SK-N-SH treated with all-trans-retinoic acid at 6 μM for 48 hours (cell line): ENCODE measurements around the gene KIRREL3.

Experiments used
- ATAC-seq: fragments of 200-7000 bp; cut with Tn5 transposase; 3 replicates; pipeline ENCODE4 v1.9.1; 2020; ENCODE audit warnings: mild to moderate bottlenecking, moderate library complexity
- ARNTL ChIP-seq: fragments of 450-650 bp; formaldehyde crosslinking; IDR thresholded peaks from 2 replicates; pipeline ENCODE4 v1.5.0; 2020; ENCODE audit warnings: low read depth, mild to moderate bottlenecking, moderate library complexity, borderline replicate concordance
- BACH2 ChIP-seq: fragments of 250-450 bp; sonication (Bioruptor Pico); IDR thresholded peaks from 2 replicates; pipeline ENCODE4 v1.9.0; 2021; ENCODE audit warnings: mild to moderate bottlenecking, borderline replicate concordance
- CREB5 ChIP-seq: fragments of 250-450 bp; sonication (Bioruptor Pico); IDR thresholded peaks from 2 replicates; pipeline ENCODE4 v1.5.1; 2020; ENCODE audit warnings: low read depth, mild to moderate bottlenecking, moderate library complexity
- CSRNP3 ChIP-seq: fragments of 250-450 bp; sonication (Bioruptor Pico); IDR thresholded peaks from 2 replicates; pipeline ENCODE4 v1.5.1; 2021; ENCODE audit warnings: mild to moderate bottlenecking, moderate library complexity
- ESRRG ChIP-seq: fragments of 250-450 bp; sonication (Bioruptor Pico); IDR thresholded peaks from 2 replicates; pipeline ENCODE4 v1.6.1; 2021; ENCODE audit warnings: mild to moderate bottlenecking
- ISL1 ChIP-seq: fragments of 250-450 bp; sonication (Bioruptor Pico); IDR thresholded peaks from 2 replicates; pipeline ENCODE4 v2.1.2; 2022; ENCODE audit warnings: mild to moderate bottlenecking, moderate library complexity
- OSR1 ChIP-seq: fragments of 250-450 bp; sonication (Bioruptor Pico); IDR thresholded peaks from 2 replicates; pipeline ENCODE4 v1.8.0; 2022; ENCODE audit warnings: moderate library complexity, mild to moderate bottlenecking, inconsistent platforms
- PATZ1 ChIP-seq: fragments of 250-450 bp; sonication (Bioruptor Pico); IDR thresholded peaks from 2 replicates; pipeline ENCODE4 v1.8.0; 2020; ENCODE audit warnings: mild to moderate bottlenecking, moderate library complexity, borderline replicate concordance
- POU6F1 ChIP-seq: fragments of 250-450 bp; sonication (Bioruptor Pico); IDR thresholded peaks from 2 replicates; pipeline ENCODE4 v1.8.0; 2021; ENCODE audit warnings: low read depth, mild to moderate bottlenecking, moderate library complexity, borderline replicate concordance
- PPARA ChIP-seq: fragments of 250-450 bp; sonication (Bioruptor Pico); IDR thresholded peaks from 2 replicates; pipeline ENCODE4 v1.5.0; 2020; ENCODE audit warnings: mild to moderate bottlenecking, borderline replicate concordance
- RARB ChIP-seq: fragments of 250-450 bp; sonication (Bioruptor Pico); IDR thresholded peaks from 2 replicates; pipeline ENCODE4 v1.8.0; 2021; ENCODE audit warnings: mild to moderate bottlenecking, moderate library complexity
- TCF4 ChIP-seq: fragments of 250-450 bp; sonication (Bioruptor Pico); IDR thresholded peaks from 2 replicates; pipeline ENCODE4 v1.8.0; 2021; ENCODE audit warnings: mild to moderate bottlenecking, moderate library complexity, borderline replicate concordance
- TOX ChIP-seq: fragments of 250-450 bp; sonication (Bioruptor Pico); IDR thresholded peaks from 2 replicates; pipeline ENCODE4 v1.8.0; 2021; ENCODE audit warnings: mild to moderate bottlenecking, moderate library complexity, borderline replicate concordance
- TSHZ2 ChIP-seq: fragments of 250-450 bp; sonication (Bioruptor Pico); IDR thresholded peaks from 2 replicates; pipeline ENCODE4 v1.5.0; 2020; ENCODE audit warnings: mild to moderate bottlenecking, moderate library complexity
- ZC3H10 ChIP-seq: fragments of 250-450 bp; sonication (Bioruptor Pico); IDR thresholded peaks from 2 replicates; pipeline ENCODE4 v1.5.1; 2021; ENCODE audit warnings: mild to moderate bottlenecking, moderate library complexity
- ZFP3 ChIP-seq: fragments of 250-450 bp; sonication (Bioruptor Pico); IDR thresholded peaks from 2 replicates; pipeline ENCODE4 v1.5.0; 2020; ENCODE audit warnings: mild to moderate bottlenecking, moderate library complexity
- ZFP30 ChIP-seq: fragments of 450-650 bp; formaldehyde crosslinking; IDR thresholded peaks from 2 replicates; pipeline ENCODE4 v1.5.0; 2022; ENCODE audit warnings: mild to moderate bottlenecking, moderate library complexity
- ZNF565 ChIP-seq: fragments of 450-650 bp; formaldehyde crosslinking; conservative IDR thresholded peaks from 2 replicates; pipeline ENCODE4 v1.5.0; 2020; ENCODE audit warnings: low read depth, mild to moderate bottlenecking, moderate library complexity
- ZNF70 ChIP-seq: fragments of 450-650 bp; formaldehyde crosslinking; IDR thresholded peaks from 2 replicates; pipeline ENCODE4 v1.5.0; 2020; ENCODE audit warnings: mild to moderate bottlenecking, moderate library complexity
- ZNF8 ChIP-seq: fragments of 450-650 bp; formaldehyde crosslinking; IDR thresholded peaks from 2 replicates; pipeline ENCODE4 v1.5.0; 2020; ENCODE audit warnings: mild to moderate bottlenecking, moderate library complexity

KIRREL3 gene

GRCh38 chr11:126918556-126918955 is 82.0 kb downstream of the KIRREL3 start:
- ATAC-seq: peak; percentile 11; the same call in 1 of the 3 replicates
- TF ChIP-seq OSR1 (CRISPR knock-in tag) (no peak), TOX (CRISPR knock-in tag) (no peak), ZFP3 (no peak), ARNTL (CRISPR knock-in tag) (no peak), BACH2 (CRISPR knock-in tag) (no peak), ZNF70 (CRISPR knock-in tag) (no peak), ESRRG (CRISPR knock-in tag) (no peak), PATZ1 (CRISPR knock-in tag) (no peak), TSHZ2 (CRISPR knock-in tag) (no peak), POU6F1 (CRISPR knock-in tag) (no peak), PPARA (CRISPR knock-in tag) (no peak)

- TF ChIP-seq ZC3H10 (CRISPR knock-in tag) (no peak), ISL1 (CRISPR knock-in tag) (no peak), ZNF70 (CRISPR knock-in tag) (no peak), CSRNP3 (CRISPR knock-in tag) (no peak), TOX (CRISPR knock-in tag) (no peak), PPARA (CRISPR knock-in tag) (no peak), ESRRG (CRISPR knock-in tag) (no peak), ZFP3 (no peak), ZNF8 (CRISPR knock-in tag) (no peak), ZNF565 (CRISPR knock-in tag) (no peak), ARNTL (CRISPR knock-in tag) (no peak), TSHZ2 (CRISPR knock-in tag) (no peak)
- TF ChIP-seq, all 23 proteins: peak for 0
- peak; percentile 97 for ATAC-seq
These were observed 82.9 kb downstream of the KIRREL3 start for GRCh38 chr11:126917531-126918204.

GRCh38 chr11:126915430-126915829 is 85.1 kb downstream of the KIRREL3 start:
- ATAC-seq: no peak
- no peak for TF ChIP-seq ZFP30 (CRISPR knock-in tag)
- no peak for TF ChIP-seq CREB5 (CRISPR knock-in tag)
- TF ChIP-seq CSRNP3 (CRISPR knock-in tag): no peak
- TF ChIP-seq RARB: no peak
- no peak for TF ChIP-seq PATZ1 (CRISPR knock-in tag)
- TF ChIP-seq BACH2 (CRISPR knock-in tag): no peak
- no peak for TF ChIP-seq OSR1 (CRISPR knock-in tag)
- no peak for TF ChIP-seq TCF4 (CRISPR knock-in tag)
- TF ChIP-seq ZNF8 (CRISPR knock-in tag): no peak
- TF ChIP-seq ZFP3: no peak
